HG03060 (cell line): ENCODE measurements around the gene NCR3LG1.
A peak's percentile ranks its signal among the peaks of the same experiment; 100 is the strongest.

Experiments used
- ATAC-seq: cut with Tn5 transposase; IDR thresholded peaks from one replicate; pipeline ENCODE4 v1.9.1; 2021; ENCODE audit warnings: low read depth, moderate number of reproducible peaks; ENCODE audit not compliant: unreplicated experiment

The NCR3LG1 gene

GRCh38 chr11:17391493-17392355 is 40.1 kb downstream of the NCR3LG1 start:
- no peak for ATAC-seq

GRCh38 chr11:17392872-17393271 is 41.3 kb downstream of the NCR3LG1 start:
- no peak for ATAC-seq

- ATAC-seq, result no peak
These were observed 41.9 kb downstream of the NCR3LG1 start for GRCh38 chr11:17393472-17393871.

GRCh38 chr11:17394743-17395390 is 43.3 kb downstream of the NCR3LG1 start:
- no peak for ATAC-seq

GRCh38 chr11:17395554-17395961 is 44.0 kb downstream of the NCR3LG1 start:
- ATAC-seq, result no peak

- ATAC-seq, result no peak
These were observed 44.4 kb downstream of the NCR3LG1 start for GRCh38 chr11:17395978-17396377.

- no peak for ATAC-seq
These were observed 45.2 kb downstream of the NCR3LG1 start for GRCh38 chr11:17396598-17397310.

GRCh38 chr11:17397311-17398002 is 45.9 kb downstream of the NCR3LG1 start:
- ATAC-seq, result no peak

GRCh38 chr11:17399236-17399635 is 47.6 kb downstream of the NCR3LG1 start:
- no peak for ATAC-seq

- peak; percentile 40 for ATAC-seq
These were observed 48.6 kb downstream of the NCR3LG1 start for GRCh38 chr11:17400048-17400775.

- ATAC-seq, result no peak
These were observed 49.7 kb downstream of the NCR3LG1 start for GRCh38 chr11:17401316-17401715.

- ATAC-seq, result no peak
These were observed 50.2 kb downstream of the NCR3LG1 start for GRCh38 chr11:17401841-17402240.

GRCh38 chr11:17402486-17402885 is 50.9 kb downstream of the NCR3LG1 start:
- ATAC-seq, result no peak

GRCh38 chr11:17403980-17404759 is 52.6 kb downstream of the NCR3LG1 start:
- no peak for ATAC-seq

- no peak for ATAC-seq
These were observed 53.8 kb downstream of the NCR3LG1 start for GRCh38 chr11:17405232-17406005.

- no peak for ATAC-seq
These were observed 54.6 kb downstream of the NCR3LG1 start for GRCh38 chr11:17406082-17406817.

GRCh38 chr11:17406818-17407149 is 55.2 kb downstream of the NCR3LG1 start:
- no peak for ATAC-seq

- no peak for ATAC-seq
These were observed 56.0 kb downstream of the NCR3LG1 start for GRCh38 chr11:17407575-17407974.
